Activated T-helper 1 cell treated with Interleukin-2 at 50 U/mL for 16 hours (primary cell): ENCODE data around the gene MIA2.

Experiments used
- DNase-seq: peaks from one replicate; pipeline ENCODE4 v3.0.0-alpha.2; 2020; ENCODE audit warnings: low read depth

MIA2 gene

DNA sequence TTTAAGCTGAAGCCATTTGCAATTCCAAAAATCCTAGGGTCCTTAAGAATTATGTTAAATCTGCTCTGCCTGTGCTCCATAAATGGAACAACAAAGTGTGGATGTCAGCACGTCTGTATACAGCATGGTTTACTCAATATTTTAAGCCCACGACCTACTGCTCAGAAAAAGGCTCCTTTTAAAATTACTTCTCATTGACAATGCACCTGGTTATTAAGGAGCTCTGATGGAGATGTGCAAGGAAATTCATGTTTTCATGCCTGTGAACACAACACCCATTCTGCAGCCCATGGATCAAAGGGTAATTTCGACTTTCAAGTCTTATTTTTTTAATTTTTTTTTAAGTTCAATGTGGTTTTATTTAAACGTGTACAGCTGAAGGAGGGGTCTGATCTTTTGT is 150.5 kb downstream of the MIA2 start:
- DNase-seq: no peak

DNA sequence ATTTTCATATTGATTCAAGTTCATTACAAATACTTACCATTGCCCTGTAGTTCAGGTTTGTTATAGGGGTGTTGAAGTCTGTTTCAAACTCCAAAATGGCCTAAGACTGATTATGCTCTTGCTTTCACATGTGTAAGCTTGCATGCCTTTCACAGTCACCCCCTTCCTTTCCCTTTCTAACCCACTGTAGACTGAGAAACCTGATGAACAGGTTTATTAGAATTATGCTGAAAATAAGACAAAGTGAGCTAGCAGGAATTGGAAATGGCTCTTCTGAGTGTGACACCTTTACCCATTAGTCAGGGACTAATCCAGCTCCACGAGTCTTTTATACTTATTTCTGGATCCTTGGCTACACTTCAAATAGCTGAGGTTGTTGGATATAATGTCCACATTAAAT is 159.6 kb downstream of the MIA2 start:
- DNase-seq: no peak

DNA sequence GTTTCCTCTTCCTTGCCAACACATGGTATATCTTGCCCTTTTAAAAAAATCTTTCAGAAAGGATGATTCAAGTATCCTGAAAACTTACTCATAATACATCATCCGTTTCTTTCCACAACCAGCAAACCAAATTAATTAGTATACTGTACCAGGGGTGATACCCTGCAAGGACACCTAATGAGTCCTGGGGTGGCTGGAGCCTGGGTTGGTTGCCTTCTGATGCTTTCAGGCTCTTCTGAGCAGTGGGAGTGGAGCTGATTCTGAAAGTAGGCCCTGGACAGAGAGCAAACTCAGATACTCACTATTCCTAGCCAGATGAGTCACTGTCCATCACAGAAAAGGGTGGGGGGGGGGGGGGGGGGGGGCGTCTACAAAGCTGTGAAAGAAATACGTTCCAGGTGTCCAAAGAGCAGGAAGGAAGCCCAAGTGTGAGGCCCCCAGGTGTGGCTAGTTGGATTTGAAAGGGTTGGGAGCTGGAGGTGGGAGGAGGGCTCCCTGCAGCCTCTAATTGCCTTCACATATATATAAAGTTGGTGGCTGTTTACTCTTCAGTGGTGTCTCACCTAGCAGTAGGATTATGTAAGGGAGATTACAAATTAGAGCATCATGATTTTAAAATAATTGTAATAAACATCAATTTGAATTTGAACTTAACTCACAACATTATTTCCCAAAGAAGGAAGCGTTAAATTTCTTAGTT is 162.0 kb downstream of the MIA2 start:
- DNase-seq: no peak

DNA sequence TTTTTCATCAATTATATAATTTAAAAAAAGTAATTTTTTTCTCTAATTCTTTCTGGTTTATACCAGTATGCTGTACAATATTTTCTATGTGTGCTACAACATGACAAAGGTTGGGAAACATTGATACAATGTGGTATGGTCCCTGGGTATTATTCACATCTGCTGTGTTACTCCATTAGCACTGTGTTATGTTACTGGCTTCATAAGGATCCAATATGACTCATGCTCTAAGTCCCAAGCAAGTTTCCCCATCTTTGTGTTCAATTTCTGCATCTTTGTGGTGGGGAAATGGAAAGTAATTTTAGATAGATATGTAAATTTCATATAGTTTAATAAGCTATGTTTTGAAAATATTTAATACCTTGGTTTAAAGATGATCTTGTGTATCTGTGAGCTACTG is 162.7 kb downstream of the MIA2 start:
- DNase-seq: no peak

DNA sequence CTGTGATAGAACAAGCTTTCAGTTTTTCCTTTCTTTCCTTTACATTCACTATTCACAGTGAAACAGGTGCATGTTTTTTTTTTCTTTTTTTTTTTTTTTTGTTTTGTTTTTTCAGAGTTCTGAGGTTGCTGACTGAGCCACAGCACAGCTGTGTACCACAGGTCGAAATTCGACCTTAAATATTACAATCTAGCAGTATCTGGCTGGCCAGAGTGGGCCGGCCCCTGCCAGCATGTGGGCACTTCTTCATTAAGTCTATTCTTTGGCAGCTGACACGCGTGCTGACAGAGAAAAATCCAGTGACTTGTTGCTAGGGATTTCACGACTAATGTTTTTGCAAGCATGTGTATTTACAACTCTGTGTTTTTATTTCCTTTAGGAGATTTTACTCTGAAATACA is 164.7 kb downstream of the MIA2 start:
- DNase-seq: no peak

DNA sequence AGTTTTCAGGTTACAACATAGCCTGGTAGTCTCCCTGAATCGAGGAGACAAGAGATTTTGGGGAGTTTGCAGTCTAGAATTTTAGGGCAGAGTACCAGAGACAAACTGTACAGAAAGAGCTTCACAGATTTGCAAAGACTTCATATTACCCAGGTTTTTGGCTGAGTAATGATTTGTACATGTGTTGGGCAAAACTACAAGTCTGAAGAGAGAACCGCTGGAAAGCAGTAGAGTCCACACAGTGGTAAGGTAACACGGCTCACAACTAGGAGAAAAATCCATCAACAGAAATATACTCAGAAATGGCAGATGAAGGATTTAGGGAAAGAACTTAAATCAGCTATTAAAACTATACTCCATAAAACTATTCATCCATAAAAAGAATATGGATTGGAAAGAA is 172.8 kb downstream of the MIA2 start:
- no peak for DNase-seq

DNA sequence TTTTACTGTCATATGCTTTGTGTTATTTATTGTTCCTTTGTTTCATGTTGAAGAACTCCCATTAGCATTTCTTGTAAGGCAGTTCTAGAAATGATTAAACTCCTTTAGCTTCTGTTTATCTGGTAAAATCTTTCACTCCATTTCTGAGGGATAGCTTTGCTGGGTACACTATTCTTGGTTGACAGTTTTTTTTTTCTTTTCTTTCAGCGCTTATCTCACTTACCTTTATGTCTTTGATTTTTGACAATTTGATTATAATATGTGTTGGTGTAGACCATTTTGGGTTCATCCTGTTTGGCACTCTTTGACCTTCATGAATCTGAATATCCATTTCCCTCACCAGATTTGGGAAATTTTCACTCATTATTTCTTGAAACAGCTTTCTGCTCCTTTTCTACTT is 182.4 kb downstream of the MIA2 start:
- DNase-seq: no peak

DNA sequence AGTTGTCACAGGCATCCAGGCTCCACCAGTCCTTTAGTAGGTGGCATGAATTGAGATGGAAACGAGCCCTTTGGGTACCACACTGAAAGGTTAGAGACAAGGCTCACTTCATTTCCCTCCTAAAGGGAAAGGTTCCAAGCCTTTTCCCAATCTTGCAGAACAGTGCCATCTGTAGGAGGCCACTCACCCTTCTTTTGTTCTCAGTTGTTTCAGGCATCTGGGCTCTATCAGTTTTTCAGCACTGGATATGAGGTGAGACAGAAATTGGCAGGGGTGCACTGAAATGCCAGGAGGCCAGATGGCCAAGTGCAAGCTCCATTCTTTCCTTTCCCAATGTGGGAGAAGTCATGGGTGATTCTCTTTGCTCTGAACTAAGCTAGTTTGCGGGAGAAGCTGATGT is 183.3 kb downstream of the MIA2 start:
- no peak for DNase-seq

DNA sequence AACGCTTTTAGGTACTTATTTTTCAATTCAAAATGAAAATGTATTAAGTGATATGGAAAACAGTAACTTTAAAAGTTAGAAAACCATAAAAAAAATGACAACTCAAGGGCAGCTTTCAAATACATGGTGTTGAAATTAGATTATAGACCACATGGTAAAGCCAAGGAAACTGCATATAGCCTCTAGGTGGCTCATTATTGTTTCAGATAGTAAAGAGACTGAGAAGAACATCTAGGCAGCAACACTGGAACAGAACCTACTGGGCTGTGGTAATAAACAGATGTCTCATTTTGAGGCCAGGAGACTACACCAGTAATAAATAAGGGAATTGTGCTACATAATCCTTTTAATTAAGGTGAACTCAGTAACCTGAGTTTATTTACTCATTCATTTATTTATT is 185.6 kb downstream of the MIA2 start:
- no peak for DNase-seq

DNA sequence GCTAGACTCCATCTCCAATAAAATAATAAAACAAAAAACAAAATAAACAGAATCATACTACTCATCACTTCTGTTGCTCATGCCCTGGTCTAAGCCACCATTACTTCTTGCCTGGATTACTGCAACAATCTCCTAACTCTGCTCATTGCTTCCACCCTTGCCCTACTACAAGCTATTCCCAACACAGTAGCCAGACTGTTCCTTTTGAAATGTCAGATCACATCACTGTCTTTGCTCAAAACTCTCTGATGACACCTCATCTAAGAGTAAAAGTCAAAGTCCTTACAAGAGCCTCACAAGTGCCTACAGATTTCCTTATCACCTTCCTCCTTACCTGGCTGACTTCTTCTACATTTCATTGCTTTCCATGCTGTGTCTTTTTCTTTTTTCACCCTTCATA is 188.5 kb downstream of the MIA2 start:
- DNase-seq: no peak

DNA sequence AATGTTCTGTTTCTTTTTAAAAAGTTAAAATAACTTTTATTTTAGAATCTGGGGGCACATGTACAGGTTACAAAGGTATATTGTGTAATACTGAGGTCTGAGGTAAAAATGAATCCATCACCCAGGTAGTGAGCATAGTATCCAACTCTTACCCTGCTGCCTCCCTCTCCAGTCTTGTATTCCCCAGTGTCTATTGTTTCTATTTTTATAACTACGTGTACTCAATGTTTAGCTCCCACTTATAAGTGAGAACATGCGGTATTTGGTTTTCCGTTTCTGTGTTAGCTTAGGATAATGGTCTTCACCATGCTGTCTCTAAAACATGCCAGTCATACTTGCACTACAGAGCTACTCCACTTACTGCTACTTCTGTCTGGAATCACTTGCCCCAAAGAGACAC is 190.1 kb downstream of the MIA2 start:
- DNase-seq: no peak

DNA sequence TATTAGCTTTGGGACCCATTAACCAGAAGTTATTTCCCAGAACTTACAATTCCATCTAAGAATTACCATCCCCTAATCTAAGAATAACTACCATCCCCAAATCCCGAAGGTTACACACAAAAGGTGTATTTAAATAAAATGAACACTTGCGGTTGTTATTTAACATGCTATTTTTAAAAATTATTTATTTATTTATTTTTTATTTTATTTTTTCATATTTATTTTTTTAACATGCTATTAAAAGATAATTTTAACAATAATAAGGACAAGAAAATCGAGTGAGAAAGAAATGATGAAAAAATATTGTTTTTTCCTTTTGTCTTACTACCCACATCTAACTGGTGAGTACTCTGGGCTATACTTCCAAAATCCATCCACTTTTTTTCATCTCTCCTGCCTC is 192.2 kb downstream of the MIA2 start:
- no peak for DNase-seq

DNA sequence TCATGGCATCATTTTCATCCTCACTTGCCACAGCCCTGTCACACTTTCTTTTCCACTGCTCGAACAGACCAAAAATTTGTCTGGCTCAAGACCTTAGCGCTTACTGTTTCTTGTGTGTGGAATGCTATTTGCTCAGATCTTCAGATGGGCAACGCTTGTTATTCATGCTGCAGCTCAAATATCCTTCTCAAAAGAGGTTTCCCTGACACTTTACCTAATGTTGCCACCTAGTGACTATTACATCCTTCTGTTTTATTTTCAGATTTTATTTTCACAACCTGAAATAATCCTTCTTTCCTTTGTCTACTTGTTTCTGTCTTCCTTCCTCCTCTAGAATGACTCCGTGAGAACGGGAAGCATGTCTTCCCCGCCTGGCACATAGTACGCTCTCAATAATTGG is 192.9 kb downstream of the MIA2 start:
- DNase-seq: no peak

DNA sequence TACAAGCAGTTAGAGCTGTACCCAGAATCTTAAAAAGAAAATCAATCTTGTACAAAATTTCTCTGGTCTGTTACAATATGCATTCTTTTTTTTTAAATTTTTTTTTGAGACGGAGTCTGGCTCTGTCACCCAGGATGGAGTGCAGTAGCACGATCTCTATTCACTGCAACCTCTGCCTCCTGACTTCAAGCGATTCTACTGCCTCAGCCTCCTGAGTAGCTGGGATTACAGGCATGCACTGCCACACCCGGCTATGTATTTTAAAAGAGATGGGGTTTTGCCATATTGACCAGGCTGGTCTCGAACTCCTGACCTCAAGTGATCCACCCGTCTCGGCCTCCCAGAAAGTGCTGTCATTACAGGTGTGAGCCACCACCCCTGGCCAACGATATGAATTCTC is 194.4 kb downstream of the MIA2 start:
- DNase-seq: no peak

DNA sequence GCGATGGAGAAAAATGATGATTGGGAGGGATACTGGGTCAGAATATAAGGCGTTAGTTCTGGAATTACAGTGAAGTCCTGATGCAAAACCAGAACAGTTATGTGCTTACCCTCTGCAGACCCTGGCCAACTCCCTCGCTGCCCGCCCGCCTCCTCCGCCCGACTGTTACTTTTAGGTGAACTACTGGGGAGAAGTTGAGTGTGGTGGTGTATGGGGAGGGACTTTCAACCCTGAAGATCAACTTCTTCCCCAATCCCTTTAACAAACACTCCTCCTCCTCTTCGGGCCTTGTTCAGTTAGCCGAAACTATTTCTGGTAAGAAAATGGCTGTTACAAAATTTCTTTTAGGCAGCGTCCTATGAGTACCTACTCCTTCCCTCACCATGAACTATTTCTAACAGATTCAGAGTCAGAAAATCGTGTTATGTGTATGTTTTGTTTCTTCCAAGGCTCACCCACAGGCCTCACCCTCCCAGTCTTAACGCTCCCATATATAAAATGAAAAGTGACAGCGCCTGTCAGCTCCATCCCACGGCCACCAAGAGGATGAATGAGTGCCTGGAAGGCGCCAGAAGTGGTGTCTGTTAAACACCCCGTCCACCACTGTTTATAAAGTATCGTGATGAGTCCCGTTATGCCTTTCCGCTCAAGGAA is 197.2 kb downstream of the MIA2 start:
- no peak for DNase-seq

DNA sequence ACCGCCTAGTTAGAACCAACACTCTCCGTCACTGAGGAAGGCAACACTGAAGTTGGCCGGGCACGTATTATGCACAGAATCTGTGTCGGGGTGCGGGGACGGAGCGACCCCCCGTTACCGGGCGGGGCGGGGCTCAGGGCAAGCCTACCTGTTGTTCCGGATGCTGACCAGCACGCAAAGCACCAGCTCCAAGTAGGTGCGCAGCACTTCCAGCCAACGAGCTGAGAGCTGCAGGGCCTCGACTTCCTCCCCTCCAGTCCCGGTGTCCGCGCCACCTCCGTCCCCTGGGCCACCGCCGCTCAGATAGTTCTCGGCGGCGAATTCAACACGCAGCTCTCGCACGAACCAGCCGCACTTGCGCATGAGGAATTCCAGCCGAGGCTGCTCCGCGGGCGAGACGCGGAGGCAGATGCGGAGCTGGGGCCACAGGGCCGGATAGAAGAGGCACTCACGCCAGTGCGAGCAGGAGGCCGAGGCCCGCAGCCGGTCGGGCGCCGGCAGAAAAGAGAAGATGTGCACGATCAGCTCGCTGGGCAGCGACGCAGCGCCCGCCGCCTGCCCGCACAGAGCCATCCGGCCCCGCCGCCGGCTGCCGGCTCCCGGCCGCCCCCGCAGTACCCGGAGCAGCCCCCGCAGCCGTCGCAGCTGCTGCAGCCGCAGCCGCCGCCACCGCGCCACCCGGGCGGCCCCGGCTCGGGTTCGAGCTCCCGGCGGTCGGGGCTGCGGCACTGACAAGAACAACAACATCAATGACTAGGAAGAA is 197.9 kb downstream of the MIA2 start:
- DNase-seq: peak; percentile 26

DNA sequence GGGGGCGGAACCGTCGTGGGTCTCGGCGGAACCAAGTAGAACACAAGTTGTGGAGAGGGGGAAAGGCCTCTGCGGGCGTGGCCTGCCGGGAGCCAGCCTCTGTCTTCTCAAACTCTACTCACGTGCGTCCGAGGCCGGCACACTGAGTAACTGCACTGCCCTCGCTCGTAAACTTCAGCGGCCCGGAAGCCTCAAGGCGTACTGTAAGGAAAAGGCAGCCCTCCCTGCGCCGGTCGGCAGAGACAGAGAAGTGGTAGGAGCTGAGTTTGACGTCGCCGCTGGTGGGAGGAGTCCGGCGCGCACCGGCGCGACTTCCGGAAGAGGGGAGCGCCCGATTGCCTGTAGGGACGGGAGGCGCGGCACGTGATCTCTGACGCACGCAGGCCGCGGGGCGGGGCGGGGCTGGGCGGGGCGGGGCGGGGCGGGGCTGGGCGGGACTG is 198.5 kb downstream of the MIA2 start, which contains the start of gene FBXO33:
TSS of gene FBXO33 (minus strand) at position 255 of the 440 bp plus-strand sequence. CDS start 271 bp downstream, outside the sequence.
- DNase-seq: peak; percentile 94

DNA sequence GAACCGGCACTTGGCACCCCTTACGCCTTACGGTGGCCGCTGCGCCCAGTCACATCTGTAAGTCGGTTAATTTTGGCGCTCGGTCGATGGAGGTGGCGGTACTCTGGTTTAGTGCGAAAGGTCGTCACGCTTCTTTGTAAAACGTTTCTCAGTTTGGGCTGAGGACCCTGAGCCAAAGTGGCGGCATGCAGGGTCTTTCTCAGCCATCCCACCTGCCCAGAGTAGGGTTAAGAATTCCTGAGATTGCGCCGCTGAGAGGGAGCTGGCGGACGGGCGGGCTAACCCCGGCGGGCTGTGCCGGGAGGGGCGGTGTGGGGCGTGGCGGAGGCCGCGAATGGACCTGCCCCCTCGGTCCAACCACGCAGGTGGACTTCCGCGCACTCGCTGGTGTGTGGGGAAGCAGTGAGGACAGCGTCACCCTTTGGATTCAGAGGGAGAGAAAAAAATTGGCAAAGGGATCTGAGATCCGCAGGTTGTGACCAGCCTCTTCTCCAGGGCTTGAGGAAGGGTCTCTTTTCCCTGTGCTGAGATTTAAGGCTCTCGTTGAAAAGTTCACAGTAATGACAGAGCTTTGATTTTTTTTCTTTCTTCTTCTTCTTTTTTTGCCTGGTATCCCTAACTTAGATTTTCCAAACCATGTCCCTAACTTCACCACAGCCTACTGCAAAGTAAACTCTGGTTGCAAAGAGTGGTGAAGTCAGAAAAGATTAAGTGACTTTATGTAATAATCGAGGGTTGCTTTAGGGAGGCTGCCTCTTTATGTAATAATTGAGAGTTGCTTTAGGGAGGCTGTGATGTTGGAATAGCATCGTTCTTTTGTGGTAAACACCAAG is 199.1 kb downstream of the MIA2 start:
- peak; percentile 62 for DNase-seq

DNA sequence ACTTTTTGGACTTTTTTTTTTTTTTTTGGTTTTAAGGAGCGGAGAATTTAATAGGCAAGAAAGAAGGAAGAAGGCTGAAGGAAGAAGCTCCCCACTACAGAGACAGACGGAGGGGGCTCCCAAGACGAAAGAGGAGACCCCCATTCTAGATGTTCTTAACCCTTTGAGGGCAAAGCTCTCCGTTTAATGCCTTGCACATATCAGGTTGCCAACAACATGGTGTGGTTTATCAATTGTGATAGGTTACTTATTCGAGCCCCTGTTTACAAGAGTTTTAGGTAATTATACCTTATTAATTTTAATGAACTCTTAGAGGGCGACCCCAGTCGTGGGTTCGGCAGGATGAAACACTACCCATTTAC is 199.7 kb downstream of the MIA2 start:
- DNase-seq: no peak

DNA sequence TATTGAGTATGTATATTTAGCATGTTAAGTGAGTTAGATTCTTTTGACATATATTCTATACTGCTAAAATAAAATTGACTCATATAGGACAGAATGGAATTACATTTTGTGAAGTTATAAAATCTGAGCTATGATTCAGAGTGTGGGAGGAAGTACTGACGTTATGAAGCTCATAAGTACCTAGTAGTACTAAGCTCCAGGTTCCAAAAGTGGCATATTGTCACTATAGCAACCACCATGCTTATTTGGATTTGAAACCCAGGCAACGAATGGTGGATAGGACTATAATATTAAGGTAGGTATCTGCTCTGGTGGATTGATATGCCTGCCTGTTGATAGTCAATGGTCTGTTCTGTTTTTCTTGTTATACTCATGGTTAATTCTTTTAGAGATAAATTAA is 200.7 kb downstream of the MIA2 start:
- DNase-seq: no peak

DNA sequence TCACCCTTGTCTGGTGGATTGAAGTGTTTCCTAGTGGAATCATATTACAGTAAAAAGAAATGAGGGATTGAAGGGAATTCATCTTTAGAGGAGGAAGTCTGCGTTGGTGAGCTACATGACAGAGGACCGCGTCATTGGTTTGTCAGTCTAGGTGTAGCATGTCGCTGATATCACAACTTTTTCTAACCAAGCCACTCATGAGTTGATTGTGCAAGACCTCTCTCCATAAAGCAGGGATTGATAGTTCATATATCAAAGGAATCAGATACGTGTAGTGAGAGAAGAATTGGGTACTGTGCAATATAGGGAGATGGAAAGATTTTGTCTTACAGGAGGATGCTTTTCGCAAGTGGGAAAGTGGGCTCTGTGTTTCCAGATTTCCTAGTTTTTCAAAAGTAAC is 201.5 kb downstream of the MIA2 start:
- DNase-seq: no peak
